GM19455 (cell line): Measurements from ENCODE around the gene DACT3.

Experiments used
- ATAC-seq: cut with Tn5 transposase; IDR thresholded peaks from one replicate; pipeline ENCODE4 v1.9.1; 2021; ENCODE audit not compliant: unreplicated experiment

The DACT3 gene

GRCh38 chr19:46670813-46671212, 9.8 kb upstream of the DACT3 start:
- no peak for ATAC-seq

- no peak for ATAC-seq
These were observed 7.7 kb upstream of the DACT3 start for GRCh38 chr19:46668662-46669061.

DNA sequence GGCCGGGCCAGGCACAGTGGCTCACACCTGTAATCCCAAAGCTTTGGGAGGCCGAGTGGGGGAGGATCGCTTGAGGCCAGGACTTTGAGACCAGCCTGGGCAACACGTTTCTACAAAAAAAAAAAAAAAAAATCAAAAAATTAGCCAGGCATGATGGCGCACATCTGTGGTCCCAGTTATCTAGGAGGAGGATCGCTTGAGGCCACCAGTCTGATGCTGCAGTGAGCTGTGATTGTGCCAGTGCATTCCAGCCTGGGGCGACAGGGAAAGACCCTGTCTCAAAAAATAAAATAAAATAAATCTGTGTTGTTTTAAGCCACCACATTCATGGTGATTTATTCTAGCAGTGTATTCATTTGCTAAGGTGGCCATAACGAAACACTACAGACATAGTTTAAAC, 4.1 kb upstream of the DACT3 start:
- no peak for ATAC-seq

GRCh38 chr19:46661735-46662592, 982 bp upstream of the DACT3 start:
- no peak for ATAC-seq

GRCh38 chr19:46660551-46661019, 397 bp downstream of the DACT3 start:
- peak; percentile 8 for ATAC-seq

DNA sequence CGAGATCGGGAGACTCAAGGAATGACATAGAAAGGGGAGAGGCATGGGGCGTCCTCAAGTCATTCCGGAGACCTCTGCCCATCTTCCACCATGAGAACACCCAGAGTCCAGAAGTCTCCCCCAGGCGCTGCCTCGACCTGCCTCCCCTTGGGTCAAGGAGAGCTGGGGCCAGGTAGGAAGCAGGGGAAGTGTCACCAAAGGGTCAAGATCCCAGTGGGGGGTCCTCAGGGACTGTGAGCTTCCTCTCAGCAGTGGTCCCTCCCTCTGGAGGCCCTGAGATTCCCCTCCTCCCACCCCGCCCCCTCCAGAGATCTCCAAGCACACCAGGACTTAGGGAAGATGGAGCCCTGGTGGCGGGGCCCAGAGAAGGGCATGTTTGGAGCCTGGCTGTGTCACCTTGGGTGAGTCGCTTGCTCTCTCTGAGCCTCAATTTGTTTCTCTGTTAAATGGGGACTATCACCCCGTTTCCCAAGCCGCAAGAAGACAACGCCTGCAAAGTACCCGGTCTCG, 919 bp downstream of the DACT3 start:
- ATAC-seq: no peak

- ATAC-seq: no peak
These were observed 1.6 kb downstream of the DACT3 start for GRCh38 chr19:46659151-46660007.

- no peak for ATAC-seq
These were observed 4.4 kb downstream of the DACT3 start for GRCh38 chr19:46656541-46656940.

DNA sequence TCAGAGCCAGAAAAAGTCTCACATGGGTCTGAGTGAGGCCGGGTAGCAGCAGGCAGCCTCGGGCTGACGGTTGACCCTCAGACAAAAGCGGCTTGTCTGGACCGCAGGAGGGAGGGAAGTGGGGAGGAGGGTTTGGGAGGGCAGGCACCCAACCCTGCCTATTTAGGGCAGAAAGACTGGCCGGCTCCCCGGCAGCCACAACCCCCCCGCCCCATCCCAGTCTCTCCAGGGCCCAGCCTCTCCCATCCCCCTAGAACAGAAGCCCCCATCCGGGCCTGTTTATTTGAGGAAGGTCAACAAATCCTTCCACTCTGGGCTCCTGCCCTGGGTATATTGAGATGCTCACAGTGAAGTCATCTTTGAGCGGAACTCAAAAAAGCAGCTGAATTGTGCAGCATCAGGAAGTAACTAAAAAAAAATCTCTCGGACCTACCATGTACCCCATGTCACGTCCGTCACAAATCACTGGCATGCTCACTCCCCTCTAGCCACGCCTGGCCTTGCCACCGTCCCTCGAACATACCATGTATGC, 6.3 kb downstream of the DACT3 start:
- ATAC-seq: no peak

GRCh38 chr19:46650445-46650844, 10.5 kb downstream of the DACT3 start:
- no peak for ATAC-seq

DNA sequence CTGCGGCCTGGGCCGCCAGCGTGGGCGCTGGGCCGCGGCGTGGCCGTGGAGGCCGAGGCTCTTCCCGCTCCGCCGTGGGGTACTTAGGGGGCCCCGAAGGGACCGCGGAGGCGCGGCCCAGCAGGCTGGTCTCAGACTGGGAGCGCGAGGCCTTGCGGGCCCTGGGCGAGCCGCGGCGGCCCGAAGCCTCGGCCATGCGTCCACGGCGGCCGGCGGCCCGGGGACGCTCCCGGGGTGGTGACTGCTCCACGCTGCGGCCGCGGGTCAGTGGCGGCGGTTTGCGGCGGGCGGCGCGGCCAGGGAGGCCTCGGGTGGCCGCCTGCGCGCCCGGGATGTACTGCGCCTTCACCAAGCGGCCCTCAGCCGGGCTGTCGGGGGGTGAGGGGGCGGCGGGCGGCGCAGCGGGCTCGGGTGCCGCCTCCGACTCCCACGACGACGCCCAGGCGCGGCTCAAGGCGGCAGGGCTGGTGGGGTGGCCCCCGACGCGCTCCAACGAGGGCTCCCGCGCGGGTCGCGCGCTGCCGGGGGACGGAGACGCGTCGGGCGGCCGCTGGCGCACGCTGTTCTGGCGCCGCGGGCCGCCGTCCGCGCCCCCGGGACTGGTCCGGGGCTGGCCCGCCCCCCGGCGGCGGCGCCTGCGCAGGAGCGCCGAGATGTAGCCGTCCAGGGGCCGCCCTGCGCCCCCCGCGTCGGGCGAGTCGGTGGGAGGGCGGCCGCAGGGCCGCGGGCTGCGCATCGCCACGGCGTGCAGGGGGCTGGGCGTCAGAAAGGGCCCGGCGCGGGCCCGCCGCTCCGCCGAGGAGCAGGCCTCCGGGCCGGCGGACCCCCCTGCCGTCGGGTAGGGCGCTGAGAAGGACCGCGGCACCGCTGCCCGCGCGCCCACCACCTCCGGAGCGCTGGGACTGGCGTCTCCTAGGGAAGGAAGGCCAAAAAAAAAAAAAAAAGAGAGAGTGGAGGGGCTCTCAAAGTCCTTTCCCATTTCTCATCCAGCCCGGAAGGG, 11.7 kb downstream of the DACT3 start:
- ATAC-seq: no peak

DNA sequence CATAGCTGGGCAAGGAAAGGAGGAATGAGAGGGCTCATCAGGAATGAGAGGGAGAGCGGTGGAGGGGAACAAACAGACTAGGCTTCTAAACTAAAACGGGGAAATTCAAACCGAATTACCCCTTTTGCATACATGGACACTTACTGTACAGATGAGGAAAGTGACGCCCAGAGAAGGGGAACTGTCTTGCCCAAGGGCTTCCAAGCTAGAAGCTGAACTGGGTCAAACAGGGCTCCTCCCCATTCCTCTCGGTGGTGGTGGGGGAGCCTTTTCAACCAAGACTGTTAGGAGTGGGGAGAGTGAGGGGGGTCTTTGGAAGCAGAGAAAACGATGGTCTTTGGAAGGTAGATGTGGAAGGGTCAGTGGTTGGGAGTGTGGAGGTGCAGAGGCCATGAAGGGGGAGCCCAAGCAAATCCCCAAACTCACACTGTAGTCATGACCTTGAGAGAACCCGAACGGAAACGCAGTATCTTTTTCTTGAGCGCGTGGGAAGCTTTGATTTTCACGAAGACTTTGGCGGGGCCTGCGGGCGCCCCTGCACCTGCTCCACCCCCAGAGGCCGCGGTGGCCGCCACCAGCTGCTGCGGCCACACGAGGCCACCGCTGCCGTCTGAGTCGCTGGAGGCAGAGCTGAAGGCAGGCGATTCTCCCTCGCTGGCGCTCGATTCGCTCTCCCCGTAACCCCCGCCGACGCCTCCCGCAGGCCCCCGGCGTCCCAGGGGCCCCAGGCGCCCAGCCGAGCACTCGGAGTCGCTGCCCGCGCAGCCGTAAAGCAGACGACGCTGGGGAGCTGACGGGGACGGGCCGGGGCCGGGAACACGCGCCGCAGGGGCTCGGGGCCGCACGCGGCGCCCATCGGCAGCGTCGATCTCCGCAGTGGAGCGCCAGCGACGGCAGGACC, 12.7 kb downstream of the DACT3 start:
- ATAC-seq: no peak

DNA sequence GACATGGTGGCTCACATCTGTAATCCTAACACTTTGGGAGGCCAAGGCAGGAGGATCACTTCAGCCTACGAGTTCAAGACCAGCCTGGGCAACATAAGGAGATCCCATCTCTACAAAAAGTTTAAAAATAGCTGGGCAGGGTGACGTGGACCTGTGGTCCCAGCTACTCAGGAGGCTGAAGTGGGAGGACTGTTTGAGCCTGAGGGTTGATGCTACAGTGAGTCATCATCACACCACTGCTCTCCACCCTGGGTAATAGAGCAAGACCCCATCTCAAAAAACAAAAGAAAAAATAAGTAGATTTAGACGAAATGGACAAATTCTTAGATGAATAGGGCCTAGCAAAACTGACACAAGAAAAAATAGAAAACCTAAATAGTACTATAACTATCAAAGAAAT, 14.6 kb downstream of the DACT3 start:
- ATAC-seq: no peak

- ATAC-seq: no peak
These were observed 16.3 kb downstream of the DACT3 start for GRCh38 chr19:46644720-46645119.

DNA sequence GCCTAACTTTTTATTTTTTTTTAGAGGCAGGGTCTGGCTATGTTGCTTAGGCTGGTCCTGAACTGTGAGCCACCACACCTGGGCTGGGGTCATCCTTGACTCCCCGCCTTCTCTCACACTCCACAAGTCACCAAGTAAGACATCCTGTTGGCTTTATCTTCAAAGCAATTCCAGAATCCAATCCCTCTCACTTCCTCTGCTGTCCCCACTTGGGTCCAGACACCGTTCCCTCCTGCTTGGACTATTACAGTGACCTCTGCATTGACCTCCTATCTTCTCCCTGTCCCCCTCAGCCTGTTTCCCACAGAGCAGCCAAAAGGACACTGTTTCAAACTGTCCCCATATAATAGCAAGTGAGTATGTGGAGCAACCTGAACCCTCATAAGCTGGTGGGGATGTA, 20.3 kb downstream of the DACT3 start:
- no peak for ATAC-seq

GRCh38 chr19:46639358-46640182, 21.4 kb downstream of the DACT3 start:
- ATAC-seq: no peak

DNA sequence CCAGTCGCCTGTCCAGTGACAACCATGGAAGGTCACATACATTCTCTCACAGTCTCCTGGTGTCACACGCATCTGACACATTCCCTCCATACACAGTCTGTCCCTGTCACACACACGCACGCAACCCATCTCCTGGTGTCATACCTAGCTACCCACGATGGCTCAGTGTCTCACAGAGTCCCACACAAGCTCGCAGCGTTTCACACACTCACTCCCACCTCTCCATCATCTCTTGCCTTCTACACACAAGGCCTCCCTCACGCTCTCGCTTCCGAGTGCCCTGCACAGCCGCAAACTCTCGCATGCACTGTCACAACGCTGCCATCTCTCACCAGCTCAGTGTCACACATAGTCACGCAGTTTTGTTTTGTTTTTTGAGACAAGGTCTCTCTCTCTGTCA, 23.8 kb downstream of the DACT3 start:
- no peak for ATAC-seq
